Endothelial cell of umbilical vein (primary cell): ENCODE data around the gene LMCD1.

ENCODE experiments used
- POLR2A ChIP-seq: IDR thresholded peaks from 2 replicates; pipeline ENCODE4 v1.6.1; 2012; ENCODE audit warnings: low read depth, mild to moderate bottlenecking, control low read depth, low read length
- POLR2AphosphoS5 ChIP-seq: IDR thresholded peaks from 2 replicates; pipeline ENCODE4 v1.6.1; 2012; ENCODE audit warnings: low read depth, mild to moderate bottlenecking, control low read depth, low read length, moderate library complexity; ENCODE audit not compliant: insufficient read depth
- TF ChIP-seq, protein P1 (sequence below): IDR thresholded peaks from 2 replicates; pipeline ENCODE4 v1.6.1; 2011; ENCODE audit not compliant: insufficient read depth, insufficient read length
- TF ChIP-seq, protein P2 (sequence below), 2 donors: IDR thresholded peaks; 1 replicate in 1 of 2; 2 replicates in 1 of 2; pipeline ENCODE4 v1.5.1; 2011; ENCODE audit warnings: low read length in 2 of 2, mild to moderate bottlenecking in 2 of 2, moderate library complexity in 2 of 2, control low read depth in 1 of 2, inconsistent platforms in 1 of 2, low read depth in 1 of 2; ENCODE audit not compliant: insufficient read depth in 1 of 2; ENCODE audit errors: extremely low read depth in 1 of 2

DNA sequence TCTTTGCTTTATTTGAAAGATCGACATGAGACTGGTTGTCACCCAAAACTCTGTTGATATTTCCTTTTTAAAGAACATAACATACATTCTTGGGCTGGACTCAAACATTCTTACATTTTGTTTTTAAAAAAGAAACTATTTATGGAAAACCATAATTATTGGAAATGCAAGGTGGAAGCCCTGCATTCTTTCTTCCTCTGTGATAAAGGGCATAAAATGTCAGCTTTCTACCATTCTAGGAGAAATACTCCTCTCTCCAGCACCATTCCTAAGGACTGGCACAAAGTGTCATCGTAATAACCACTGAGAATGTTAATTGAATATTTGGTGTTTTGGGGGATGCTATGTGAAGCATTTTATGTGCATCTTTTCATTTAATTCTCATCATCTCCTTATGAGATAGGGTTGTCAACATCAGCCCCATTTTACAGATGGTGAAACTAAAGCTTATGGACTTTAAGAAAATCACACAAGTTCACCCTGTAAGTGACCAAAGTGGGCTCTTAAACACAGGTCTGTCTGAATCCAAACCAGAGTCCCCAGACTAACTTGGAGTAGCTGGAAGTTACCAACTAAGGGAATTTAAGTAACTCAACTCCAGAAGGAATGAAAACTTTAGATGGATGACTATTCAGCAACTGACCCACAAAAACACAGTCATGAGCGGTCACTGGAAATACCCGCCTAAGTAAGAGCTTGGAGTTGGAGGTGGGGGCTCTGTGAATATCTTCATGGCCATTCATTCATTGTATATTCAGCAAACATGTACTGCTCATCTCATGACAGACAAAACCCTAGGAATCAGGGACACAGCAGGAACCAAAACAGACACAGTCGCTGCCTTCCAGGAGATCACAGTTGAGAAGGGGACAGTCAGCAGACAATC lies 45.9 kb upstream of the LMCD1 start:
- TF ChIP-seq, protein P1, sequence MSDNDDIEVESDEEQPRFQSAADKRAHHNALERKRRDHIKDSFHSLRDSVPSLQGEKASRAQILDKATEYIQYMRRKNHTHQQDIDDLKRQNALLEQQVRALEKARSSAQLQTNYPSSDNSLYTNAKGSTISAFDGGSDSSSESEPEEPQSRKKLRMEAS = no peak
- TF ChIP-seq, protein P2, sequence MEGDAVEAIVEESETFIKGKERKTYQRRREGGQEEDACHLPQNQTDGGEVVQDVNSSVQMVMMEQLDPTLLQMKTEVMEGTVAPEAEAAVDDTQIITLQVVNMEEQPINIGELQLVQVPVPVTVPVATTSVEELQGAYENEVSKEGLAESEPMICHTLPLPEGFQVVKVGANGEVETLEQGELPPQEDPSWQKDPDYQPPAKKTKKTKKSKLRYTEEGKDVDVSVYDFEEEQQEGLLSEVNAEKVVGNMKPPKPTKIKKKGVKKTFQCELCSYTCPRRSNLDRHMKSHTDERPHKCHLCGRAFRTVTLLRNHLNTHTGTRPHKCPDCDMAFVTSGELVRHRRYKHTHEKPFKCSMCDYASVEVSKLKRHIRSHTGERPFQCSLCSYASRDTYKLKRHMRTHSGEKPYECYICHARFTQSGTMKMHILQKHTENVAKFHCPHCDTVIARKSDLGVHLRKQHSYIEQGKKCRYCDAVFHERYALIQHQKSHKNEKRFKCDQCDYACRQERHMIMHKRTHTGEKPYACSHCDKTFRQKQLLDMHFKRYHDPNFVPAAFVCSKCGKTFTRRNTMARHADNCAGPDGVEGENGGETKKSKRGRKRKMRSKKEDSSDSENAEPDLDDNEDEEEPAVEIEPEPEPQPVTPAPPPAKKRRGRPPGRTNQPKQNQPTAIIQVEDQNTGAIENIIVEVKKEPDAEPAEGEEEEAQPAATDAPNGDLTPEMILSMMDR (IDR thresholded peaks at IDR 0.05; ENCODE audit: extremely low read depth in 1 of 2, insufficient read depth in 1 of 2, low read depth in 1 of 2, low read length in 2 of 2) = no peak
- TF ChIP-seq POLR2AphosphoS5 (no peak), POLR2A (no peak)
